AG09309 (cell line): ENCODE data around the gene PTPRU.

Source experiments
- DNase-seq: peaks from one replicate; pipeline ENCODE4 v3.0.0-alpha.2; 2010; ENCODE audit warnings: low read depth
- H3K4me3 ChIP-seq: 2 replicates; pipeline ENCODE4 v1.5.1; 2011; ENCODE audit warnings: mild to moderate bottlenecking, low read depth, low read length, moderate library complexity; ENCODE audit not compliant: control insufficient read depth
- CTCF ChIP-seq: IDR thresholded peaks from 2 replicates; pipeline ENCODE4 v1.5.1; 2011; ENCODE audit warnings: mild to moderate bottlenecking, low read depth, low read length, inconsistent platforms; ENCODE audit not compliant: insufficient read depth, control insufficient read depth; ENCODE audit errors: missing control alignments

Gene PTPRU

GRCh38 chr1:29320156-29320940, 84.0 kb downstream of the PTPRU start:
- TF ChIP-seq CTCF = no peak
- no peak for DNase-seq
- H3K4me3 ChIP-seq = no peak overlapping the region

DNA sequence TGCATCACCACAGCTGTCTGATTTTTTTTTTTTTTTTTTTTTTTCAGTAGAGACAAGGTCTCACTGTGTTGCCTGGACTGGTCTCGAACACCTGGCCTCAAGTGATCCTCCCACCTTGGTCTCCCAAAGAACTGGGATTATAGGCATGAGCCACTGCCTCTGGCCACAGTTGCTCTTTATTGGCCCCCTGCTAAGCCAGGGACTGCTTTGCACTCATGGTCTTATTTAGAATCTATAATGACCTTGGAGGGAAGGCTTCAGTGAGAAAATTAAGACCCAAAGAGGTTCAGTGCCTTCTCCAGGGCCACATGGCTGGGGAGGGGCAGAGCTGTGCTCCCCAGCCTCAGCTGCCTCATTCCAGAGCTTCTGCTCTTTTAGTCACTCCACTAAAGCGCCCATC, 84.9 kb downstream of the PTPRU start:
- H3K4me3 ChIP-seq = no peak overlapping the region
- no peak for TF ChIP-seq CTCF
- DNase-seq = no peak

DNA sequence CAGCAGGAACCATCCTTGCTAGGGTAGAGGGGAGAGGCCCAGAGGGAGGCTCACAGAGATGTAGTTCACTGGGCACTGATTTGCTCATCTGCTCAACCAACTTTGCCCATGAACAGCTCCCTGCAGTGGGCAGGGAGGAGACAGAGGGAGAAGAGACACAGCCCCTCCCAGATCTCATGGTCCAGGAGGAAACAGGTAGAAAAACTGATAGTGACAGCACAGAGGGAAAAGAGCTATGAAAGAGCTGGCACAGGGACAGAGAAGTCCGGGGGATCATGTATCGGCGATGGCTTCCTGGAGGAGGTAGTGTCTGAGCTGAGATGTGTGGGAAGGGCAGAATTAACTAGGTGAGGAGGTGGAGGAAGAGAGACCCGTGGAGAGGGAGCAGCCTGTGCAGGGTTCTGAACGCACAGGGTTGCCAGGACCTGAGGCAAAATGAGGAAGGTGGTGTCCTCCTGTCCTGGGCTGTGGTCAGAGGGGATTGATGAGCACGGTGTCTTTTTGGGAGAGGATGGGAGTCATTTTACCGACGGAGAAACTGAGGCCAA, 85.9 kb downstream of the PTPRU start:
- DNase-seq = no peak
- TF ChIP-seq CTCF = no peak

GRCh38 chr1:29322861-29323585, 86.7 kb downstream of the PTPRU start:
- TF ChIP-seq CTCF = no peak
- no peak overlapping the region for H3K4me3 ChIP-seq
- DNase-seq = no peak

More for the DNA sequence above, 85.9 kb downstream of the PTPRU start:
- no peak overlapping the region for H3K4me3 ChIP-seq

DNA sequence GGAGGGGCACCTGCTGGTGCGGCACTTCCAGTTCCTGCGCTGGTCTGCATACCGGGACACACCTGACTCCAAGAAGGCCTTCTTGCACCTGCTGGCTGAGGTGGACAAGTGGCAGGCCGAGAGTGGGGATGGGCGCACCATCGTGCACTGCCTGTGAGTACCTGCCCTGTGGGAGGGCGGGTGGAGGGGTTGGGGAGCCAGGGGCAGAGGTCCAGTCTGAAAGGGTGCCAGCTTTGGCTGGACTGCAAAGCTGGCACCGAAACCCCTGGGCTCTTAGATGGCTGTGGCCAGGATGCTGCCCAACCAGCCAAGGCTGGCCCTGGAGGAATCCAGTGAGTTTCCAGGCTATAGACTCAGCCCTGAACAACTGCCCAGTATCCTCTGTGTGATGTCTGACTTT, 87.3 kb downstream of the PTPRU start:
- TF ChIP-seq CTCF = no peak
- DNase-seq = no peak
- H3K4me3 ChIP-seq = no peak overlapping the region

DNA sequence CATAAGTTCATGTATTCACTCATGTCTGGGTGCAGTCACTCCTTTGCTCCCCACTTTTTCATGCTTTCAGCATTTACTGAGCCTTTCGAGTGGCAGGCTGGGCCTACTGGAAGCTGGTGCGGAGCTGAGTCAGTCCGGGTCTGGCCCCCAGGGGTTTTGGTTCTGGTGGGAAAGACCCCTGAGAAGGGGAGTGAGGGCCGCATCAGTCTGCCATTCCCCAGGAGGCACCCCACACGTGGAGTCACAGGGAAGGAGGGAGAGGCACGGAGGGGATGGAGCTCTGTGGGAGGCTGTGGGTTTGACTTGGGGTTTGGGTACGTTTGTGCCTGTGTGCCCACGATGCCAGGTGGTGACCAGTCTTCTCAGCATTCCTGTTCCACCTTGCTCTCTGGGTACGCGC, 87.9 kb downstream of the PTPRU start:
- no peak for TF ChIP-seq CTCF
- no peak overlapping the region for H3K4me3 ChIP-seq
- no peak for DNase-seq
